GM12892 (cell line): ENCODE data around the gene ABCC6.
"Not testable (repeated sequence)": the region's sequence is repeated elsewhere in the genome, so short reads cannot be mapped to it uniquely, and the experiment has no call there.

Experiments
- POLR2A ChIP-seq: IDR thresholded peaks from 2 replicates; pipeline ENCODE4 v1.6.1; 2011; ENCODE audit warnings: low read depth, low read length, control low read depth
- POLR2AphosphoS5 ChIP-seq: IDR thresholded peaks from 2 replicates; pipeline ENCODE4 v1.6.1; 2011; ENCODE audit warnings: low read depth, low read length, control low read depth
- TAF1 ChIP-seq: IDR thresholded peaks from 2 replicates; pipeline ENCODE4 v1.6.1; 2011; ENCODE audit warnings: low read depth, mild to moderate bottlenecking, control low read depth, low read length, borderline replicate concordance

GRCh38 chr16:16207097-16207786, 16.1 kb downstream of the ABCC6 start:
- TF ChIP-seq POLR2AphosphoS5, POLR2A, TAF1: not testable (repeated sequence)
